ENCODE data around the gene CASP8AP2. TPM values are rescaled to one million over a fixed set of nuclear protein-coding genes. Genes with fewer than 3 reads are reported as not detected.

Gene CASP8AP2
- total and polyA plus RNA-seq, 9 of the 15 experiments (the other 6 are each of a cell fraction or from before 2014, with no cell fraction given): 10.6 to 30.0 (median 19.1) TPM

- peak; percentile 67; the same call in 1 of the 2 replicates for TF ChIP-seq CHAMP1 (IDR thresholded peaks at IDR 0.05)
- TF ChIP-seq KLF10 (CRISPR knock-in tag; IDR thresholded peaks at IDR 0.05): no peak
- no peak for TF ChIP-seq ZNF740 (CRISPR knock-in tag; IDR thresholded peaks at IDR 0.05)
- no peak for TF ChIP-seq ZNF740 (tag; IDR thresholded peaks at IDR 0.05)
- no peak for TF ChIP-seq ZNF133 (CRISPR knock-in tag; IDR thresholded peaks at IDR 0.05)
- TF ChIP-seq EHMT2 (IDR thresholded peaks at IDR 0.05): peak; percentile 99
- no peak for TF ChIP-seq PHB (CRISPR knock-in tag; IDR thresholded peaks at IDR 0.05)
- no peak for TF ChIP-seq PTTG1 (tag; IDR thresholded peaks at IDR 0.05; ENCODE audit: low read depth)
- no peak for TF ChIP-seq TRIM25 (IDR thresholded peaks at IDR 0.05; ENCODE audit: borderline replicate concordance)
- TF ChIP-seq RBM17 (IDR thresholded peaks at IDR 0.05; ENCODE audit: borderline replicate concordance, low read depth, low read length): no peak
- peak; percentile 72; the same call in 1 of the 2 replicates for TF ChIP-seq NR3C1 (CRISPR knock-in tag; IDR thresholded peaks at IDR 0.05)
- TF ChIP-seq ZNF347 (CRISPR knock-in tag; IDR thresholded peaks at IDR 0.05; ENCODE audit: low read depth): no peak
- TF ChIP-seq PPARD (CRISPR knock-in tag; IDR thresholded peaks at IDR 0.05): no peak
- TF ChIP-seq CTBP1 (IDR thresholded peaks at IDR 0.05; ENCODE audit: borderline replicate concordance): no peak
- TF ChIP-seq ELF2 (CRISPR knock-in tag; IDR thresholded peaks at IDR 0.05): no peak
- TF ChIP-seq RCOR1 (IDR thresholded peaks at IDR 0.05; ENCODE audit: borderline replicate concordance in 1 of 2, low read depth in 2 of 2, low read length in 2 of 2): peak in 1 of 2 experiments; percentile 66; a peak in 1 of 4 replicates
- no peak for TF ChIP-seq KDM5B (IDR thresholded peaks at IDR 0.05; ENCODE audit: insufficient replicate concordance, low read depth, low read length)
- no peak for TF ChIP-seq ETS2 (tag; IDR thresholded peaks at IDR 0.05; ENCODE audit: borderline replicate concordance, poor library complexity, severe bottlenecking)
These were observed 65.7 kb downstream of the CASP8AP2 start (continued) for GRCh38 chr6:89895276-89895874.

Measured in K562 (cell line).